ENCODE data around the gene ZNF544.
"Not testable (repeated sequence)": the region's sequence is repeated elsewhere in the genome, so short reads cannot be mapped to it uniquely, and the experiment has no call there.

Gene ZNF544

GRCh38 chr19:58252102-58252685 lies 23.5 kb downstream of the ZNF544 start:
- no peak for DNase-seq (ENCODE audit: low spot score)

GRCh38 chr19:58258259-58258658 lies 29.5 kb downstream of the ZNF544 start:
- DNase-seq (ENCODE audit: low spot score) = not testable (repeated sequence)

GRCh38 chr19:58261600-58261967 lies 32.9 kb downstream of the ZNF544 start:
- DNase-seq (ENCODE audit: low spot score) = no peak

GRCh38 chr19:58261968-58262921 lies 33.5 kb downstream of the ZNF544 start:
- no peak for DNase-seq (ENCODE audit: low spot score)

- no peak for DNase-seq (ENCODE audit: low spot score)
Observed at GRCh38 chr19:58262922-58263296, 34.2 kb downstream of the ZNF544 start.

- DNase-seq (ENCODE audit: low spot score) = no peak
Observed at GRCh38 chr19:58265100-58265499, 36.4 kb downstream of the ZNF544 start.

- no peak for DNase-seq (ENCODE audit: low spot score)
Observed at GRCh38 chr19:58268344-58268743, 39.6 kb downstream of the ZNF544 start.

GRCh38 chr19:58274771-58275201 lies 46.1 kb downstream of the ZNF544 start:
- no peak for DNase-seq (ENCODE audit: low spot score)

- no peak for DNase-seq (ENCODE audit: low spot score)
Observed at GRCh38 chr19:58275564-58275963, 46.9 kb downstream of the ZNF544 start.

- no peak for DNase-seq (ENCODE audit: low spot score)
Observed at GRCh38 chr19:58277197-58277596, 48.5 kb downstream of the ZNF544 start.

GRCh38 chr19:58277748-58278540 lies 49.2 kb downstream of the ZNF544 start:
- DNase-seq (ENCODE audit: low spot score) = no peak

- DNase-seq (ENCODE audit: low spot score) = peak; percentile 95
Observed at GRCh38 chr19:58278541-58279041, 49.9 kb downstream of the ZNF544 start, which contains the start of gene ZNF8. Gene ZNF8 (plus strand): TSS chr19:58278955. CDS start chr19:58279082, 127 bp downstream.

GRCh38 chr19:58279042-58279924 lies 50.6 kb downstream of the ZNF544 start:
- peak; percentile 74 for DNase-seq (ENCODE audit: low spot score)

GRCh38 chr19:58279925-58280316 lies 51.2 kb downstream of the ZNF544 start:
- DNase-seq (ENCODE audit: low spot score) = no peak

- DNase-seq (ENCODE audit: low spot score) = no peak
Observed at GRCh38 chr19:58284199-58284598, 55.5 kb downstream of the ZNF544 start.

- no peak for DNase-seq (ENCODE audit: low spot score)
Observed at GRCh38 chr19:58291943-58292342, 63.2 kb downstream of the ZNF544 start.

GRCh38 chr19:58294743-58295374 lies 66.1 kb downstream of the ZNF544 start:
- DNase-seq (ENCODE audit: low spot score) = no peak

- no peak for DNase-seq (ENCODE audit: low spot score)
Observed at GRCh38 chr19:58296104-58296503, 67.4 kb downstream of the ZNF544 start.

- DNase-seq (ENCODE audit: low spot score) = no peak
Observed at GRCh38 chr19:58300620-58301019, 71.9 kb downstream of the ZNF544 start.

- DNase-seq (ENCODE audit: low spot score) = no peak
Observed at GRCh38 chr19:58304255-58304654, 75.5 kb downstream of the ZNF544 start.

GRCh38 chr19:58304748-58305064 lies 76.0 kb downstream of the ZNF544 start:
- no peak for DNase-seq (ENCODE audit: low spot score)
